ENCODE data around the gene CERS5.

Gene CERS5

GRCh38 chr12:50132505-50133135, 34.5 kb downstream of the CERS5 start:
- FAIRE-seq = no peak
- DNase-seq (ENCODE audit: low spot score) = peak; percentile 17

DNA sequence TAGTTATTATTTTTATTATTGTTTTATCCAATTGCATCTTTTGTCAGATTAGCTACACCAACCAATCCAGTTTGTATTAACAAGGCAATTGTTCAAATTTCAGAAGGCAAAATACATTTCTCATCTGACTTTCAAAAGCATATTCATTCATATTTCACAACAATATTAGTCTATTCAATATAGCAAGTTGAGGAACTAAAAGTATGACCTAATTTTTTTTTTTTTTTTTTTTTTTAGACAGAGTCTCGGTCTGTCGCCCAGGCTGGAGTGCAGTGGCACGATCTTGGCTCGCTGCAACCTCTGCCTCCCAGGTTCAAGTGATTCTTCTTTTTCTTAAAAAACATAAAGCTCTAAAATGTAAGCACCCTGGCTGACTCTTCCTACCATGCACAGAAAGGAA, 37.9 kb downstream of the CERS5 start:
- FAIRE-seq (no peak), DNase-seq (ENCODE audit: low spot score) (no peak)

GRCh38 chr12:50127546-50127945, 39.6 kb downstream of the CERS5 start:
- DNase-seq (ENCODE audit: low spot score) = no peak
- no peak for FAIRE-seq

DNA sequence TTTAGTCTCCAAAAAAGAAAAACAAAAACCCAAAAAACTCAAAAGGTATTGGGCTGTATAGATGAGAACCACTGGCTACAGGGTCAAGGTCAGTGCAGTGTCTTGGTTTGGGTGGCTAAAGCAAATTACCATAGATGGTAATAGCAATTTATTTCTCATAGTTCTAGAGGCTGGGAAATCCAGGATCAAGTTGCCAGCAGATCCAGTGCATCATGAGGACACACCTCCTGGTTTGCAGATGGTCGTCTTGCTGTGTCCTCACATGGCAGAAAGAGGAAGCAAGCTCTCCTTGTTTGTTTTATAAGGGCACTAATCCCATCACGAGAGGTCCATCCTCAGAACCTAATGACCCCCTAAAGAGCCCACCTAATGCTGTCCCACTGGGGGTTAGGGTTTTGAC, 44.0 kb downstream of the CERS5 start:
- DNase-seq (ENCODE audit: low spot score) (no peak), FAIRE-seq (no peak)

DNA sequence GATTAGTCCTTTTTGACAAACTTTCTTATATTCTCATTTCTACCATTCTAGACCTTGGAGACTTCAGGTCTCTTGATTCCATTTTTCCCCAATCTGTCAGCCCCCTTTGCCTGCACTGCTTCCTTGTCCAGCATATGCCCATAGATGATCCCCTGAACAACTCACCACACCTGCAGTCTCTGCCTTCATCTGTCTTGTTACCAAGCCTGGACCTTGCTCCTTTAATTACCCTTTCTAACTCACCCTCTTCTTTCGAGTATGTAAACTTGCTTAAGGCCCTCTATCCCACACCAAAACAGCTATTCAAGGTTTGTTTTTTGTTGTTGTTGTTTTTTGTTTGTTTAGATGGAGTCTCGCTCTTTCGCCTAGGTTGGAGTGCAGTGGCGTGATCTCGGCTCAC, 45.5 kb downstream of the CERS5 start:
- DNase-seq (ENCODE audit: low spot score) = no peak
- no peak for FAIRE-seq

DNA sequence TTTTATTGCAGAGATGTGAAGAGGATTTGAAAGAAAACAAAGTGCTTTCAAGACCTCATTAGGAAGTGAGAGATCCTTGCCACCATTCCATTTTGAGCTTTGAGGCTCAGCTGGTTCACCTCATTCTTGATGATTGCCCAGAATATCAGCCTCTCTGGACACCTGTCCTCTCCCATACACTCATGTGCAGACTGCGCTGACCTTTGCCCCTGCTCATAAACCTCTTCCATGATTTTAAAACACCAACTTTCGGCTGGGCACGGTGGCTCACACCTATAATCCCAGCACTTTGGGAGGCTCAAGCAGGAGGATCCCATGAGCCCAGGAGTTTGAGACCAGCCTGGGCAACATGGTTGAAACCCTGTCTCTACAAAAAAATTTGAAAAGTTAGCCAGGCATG, 46.2 kb downstream of the CERS5 start:
- FAIRE-seq (no peak), DNase-seq (ENCODE audit: low spot score) (no peak)

DNA sequence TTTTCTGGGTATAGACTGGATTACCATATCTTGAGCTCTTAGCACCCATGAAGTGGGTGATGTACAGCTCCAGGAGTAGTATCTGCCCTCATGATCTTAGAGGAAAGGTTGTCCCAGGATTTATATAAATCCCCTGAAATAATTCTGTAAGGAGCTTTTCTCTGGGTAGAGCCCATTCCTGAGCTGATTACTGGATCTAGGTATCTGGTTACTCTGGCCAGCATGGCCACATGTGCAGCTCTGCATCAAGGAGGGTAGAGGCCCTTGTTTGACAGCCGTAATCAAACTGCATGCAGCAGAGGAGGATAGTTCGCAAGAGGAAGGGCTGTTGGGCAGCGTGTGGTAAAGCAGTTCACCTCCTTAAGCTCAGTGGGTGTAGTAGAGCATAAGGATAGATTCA, 46.6 kb downstream of the CERS5 start:
- DNase-seq (ENCODE audit: low spot score) = no peak
- no peak for FAIRE-seq

DNA sequence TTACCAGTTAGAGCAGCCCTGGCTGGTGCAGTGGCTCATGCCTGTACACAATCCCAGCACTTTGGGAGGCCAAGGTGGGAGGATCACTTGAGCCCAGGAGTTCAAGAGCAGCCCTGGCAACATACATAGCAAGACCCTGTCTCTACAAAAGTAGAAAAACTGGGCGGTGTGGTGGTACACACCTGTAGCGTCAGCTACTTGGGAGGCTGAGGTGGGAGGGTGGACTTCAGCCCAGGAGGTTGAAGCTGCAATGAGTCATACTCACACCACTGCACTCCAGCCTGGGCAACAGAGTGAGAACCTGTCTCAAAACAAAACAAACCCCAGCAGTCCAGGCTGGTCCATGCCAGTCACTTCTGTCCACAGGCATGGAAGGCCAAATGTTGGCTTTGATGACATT, 47.8 kb downstream of the CERS5 start:
- no peak for FAIRE-seq
- DNase-seq (ENCODE audit: low spot score) = no peak

DNA sequence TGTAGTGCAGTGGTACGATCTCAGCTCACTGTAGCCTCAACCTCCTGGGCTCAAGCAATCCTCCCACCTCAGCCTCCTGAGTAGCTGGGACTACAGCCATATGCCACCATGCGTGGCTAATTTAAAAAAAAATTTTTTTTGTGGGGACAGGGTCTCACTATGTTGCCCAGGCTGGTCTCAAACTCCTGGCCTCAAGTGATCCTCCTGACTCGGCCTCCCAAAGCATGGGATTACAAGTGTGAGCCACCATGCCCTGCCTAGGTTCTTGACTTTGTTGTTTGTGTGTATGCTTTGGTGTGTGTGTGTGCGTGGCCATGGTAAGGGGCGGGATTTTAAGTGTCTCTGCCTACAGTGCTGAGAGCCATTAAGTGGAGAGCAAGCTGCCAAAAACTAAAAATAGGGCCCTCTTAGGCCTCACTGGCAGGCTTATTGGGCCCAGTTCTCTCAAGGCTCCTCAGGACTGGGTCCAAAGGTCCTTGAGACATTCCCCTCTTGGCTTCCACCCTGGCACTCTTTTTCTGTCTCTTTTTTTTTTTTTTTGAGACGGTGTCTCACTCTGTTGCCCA, 50.0 kb downstream of the CERS5 start:
- DNase-seq (ENCODE audit: low spot score) = no peak
- no peak for FAIRE-seq

DNA sequence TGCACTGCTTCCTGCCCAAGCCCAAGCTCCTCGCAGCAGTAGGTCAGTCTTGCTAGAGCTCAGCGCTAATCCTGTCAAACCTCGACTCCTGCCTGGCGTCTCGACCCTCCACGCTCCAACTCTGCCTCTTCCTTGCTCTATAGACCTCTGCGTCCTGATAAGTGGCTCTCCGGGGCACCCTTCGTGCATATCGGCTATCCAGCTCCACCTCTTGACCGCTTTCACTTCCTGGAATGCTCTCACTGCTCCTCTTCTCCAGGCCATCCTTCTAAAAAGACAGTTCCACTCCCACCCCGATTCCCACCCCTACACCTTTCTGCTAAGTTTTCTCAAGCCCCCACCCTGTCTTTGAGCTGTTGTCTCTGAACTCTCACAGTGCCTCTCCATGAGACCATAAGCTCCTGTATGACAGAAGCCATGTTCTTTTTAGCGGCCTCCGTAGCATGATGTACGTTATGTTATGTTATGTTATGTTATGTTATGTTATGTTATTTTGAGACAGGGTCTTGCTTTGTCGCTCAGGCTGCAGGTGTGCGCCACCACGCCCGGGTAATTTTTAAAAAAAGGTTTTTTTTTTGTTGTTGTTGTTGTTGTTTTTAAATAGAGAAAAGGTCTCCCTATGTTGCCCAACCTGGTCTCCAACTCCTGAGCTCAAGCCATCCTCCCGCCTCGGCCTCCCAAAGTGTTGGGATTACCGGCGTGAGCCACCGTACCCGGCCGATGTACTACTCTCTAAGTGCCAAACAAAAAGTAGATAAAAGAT, 54.5 kb downstream of the CERS5 start:
- DNase-seq (ENCODE audit: low spot score) (peak; percentile 23), FAIRE-seq (no peak)

- DNase-seq (ENCODE audit: low spot score) (peak; percentile 98), FAIRE-seq (peak; percentile 92)
Observed at GRCh38 chr12:50111693-50112455, 55.3 kb downstream of the CERS5 start, which contains the start of gene COX14. Gene COX14 (plus strand): TSS chr12:50112236. CDS start chr12:50120044, 7,808 bp downstream.

DNA sequence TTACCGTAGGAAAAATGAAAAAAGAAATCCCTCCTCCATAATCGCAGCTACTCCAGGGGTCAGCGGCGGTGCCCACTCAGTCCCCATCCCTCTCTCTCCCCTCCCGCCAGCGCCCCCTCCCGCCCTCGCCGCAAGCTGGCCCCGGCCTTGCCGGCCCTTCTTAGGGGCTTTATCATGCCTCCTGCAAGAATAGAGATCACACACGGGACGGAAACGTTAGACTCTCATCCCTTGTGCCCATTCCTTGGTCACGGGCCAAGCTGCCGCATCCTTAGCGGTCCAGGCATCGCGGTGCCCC, 55.8 kb downstream of the CERS5 start:
- no peak for FAIRE-seq
- DNase-seq (ENCODE audit: low spot score) = no peak

GRCh38 chr12:50110762-50111351, 56.3 kb downstream of the CERS5 start:
- peak; percentile 57 for FAIRE-seq
- peak; percentile 81 for DNase-seq (ENCODE audit: low spot score)

DNA sequence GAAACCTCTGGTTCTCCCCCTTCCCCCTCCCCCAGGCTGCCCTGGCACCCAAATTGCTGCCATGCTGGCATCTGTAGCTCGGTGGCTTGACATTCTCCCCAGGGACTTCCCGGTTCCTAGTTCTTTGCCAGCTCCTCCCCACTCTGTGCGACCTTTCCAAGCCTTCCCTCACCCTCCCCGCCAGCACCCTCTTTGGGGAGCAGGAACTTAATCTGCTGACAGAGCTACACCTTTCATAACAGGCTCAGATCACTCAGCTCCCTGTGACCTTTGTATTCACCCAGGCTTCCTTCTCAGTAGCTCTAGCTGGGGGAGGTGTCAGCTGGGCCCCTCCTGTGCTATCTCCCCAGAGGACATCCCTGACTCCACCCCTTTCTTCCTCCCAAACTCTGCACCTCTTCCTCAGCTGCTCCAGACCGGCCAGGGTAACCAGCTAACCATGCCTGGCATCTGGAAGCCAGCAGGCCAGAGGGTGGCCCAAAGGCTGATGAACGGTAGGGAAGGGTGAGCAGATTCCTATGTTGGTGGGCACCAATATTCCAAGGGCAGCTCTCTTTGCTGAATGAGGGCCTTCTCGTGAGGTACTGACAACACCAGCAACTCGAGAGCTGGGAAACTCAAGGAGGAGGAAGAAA, 56.9 kb downstream of the CERS5 start:
- DNase-seq (ENCODE audit: low spot score) = peak; percentile 9
- no peak for FAIRE-seq

DNA sequence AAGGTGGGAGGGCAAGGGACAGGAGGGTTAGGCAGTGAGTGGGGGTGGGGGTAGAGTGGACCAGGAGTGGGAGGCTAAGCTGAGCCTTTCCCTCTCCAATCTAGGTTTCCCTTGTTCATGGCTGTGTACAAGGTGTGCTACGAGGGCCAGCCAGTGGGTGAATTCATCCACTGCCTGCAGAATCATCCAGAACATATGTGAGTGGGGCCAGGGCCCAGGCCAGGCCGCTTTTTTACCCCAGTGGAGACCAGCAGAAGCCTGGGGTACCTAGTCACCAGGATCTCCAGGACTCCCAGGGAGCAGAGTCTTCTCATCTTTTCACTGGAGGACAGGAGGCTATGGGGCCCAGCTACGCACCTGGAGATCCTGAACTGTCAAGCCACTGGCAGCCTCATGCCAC, 57.9 kb downstream of the CERS5 start:
- DNase-seq (ENCODE audit: low spot score) (no peak), FAIRE-seq (no peak)

DNA sequence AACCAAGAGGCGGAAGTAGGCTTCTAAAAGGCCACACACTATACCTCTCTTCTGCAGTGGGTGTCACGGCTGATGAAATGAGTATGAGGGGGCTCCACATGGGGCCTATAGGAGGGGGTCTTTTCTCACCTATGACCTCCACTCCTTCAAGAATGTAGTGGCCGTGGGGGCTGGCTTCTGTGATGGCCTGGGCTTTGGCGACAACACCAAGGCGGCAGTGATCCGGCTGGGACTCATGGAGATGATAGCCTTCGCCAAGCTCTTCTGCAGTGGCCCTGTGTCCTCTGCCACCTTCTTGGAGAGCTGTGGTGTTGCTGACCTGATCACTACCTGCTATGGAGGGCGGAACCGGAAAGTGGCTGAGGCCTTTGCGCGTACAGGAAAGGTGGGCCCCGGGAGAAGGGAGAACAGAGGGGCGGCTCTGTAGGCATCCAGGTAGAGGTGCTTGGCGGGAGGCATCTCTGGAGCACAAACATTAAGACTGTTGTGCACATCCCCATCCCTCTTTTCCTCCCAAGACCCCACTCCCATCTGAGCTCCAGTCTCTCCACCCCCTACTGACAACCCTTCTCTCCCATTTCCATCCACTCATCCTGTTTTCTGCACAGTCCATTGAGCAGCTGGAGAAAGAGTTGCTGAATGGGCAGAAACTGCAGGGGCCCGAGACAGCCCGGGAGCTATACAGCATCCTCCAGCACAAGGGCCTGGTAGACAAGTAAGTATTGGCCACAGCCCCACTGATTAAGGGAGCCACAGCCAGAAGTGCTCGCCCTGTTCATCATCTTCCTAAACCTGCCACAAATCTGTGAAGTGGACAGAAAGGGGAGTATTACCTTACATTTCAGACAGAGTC, 59.5 kb downstream of the CERS5 start:
- DNase-seq (ENCODE audit: low spot score) (no peak), FAIRE-seq (no peak)

DNA sequence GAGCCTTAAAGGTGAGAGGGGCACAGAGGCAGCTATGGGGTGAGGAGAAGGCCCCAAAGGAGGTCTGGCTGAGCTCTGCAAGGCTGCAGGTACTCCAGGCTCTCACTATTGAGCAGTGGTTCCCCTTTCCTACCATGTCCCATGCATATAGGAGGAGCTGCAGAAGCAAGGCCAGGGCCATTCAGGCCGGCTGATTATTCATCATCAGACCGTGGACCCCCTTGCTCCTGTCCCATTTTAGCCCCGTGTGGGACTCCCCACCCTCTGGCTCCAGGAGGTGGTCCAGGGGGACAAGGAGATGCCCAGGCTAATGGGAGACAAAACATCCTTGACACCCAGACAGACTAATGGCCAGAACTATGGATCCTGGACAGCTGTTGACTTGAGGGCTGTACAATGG, 60.3 kb downstream of the CERS5 start:
- DNase-seq (ENCODE audit: low spot score) = no peak
- no peak for FAIRE-seq

DNA sequence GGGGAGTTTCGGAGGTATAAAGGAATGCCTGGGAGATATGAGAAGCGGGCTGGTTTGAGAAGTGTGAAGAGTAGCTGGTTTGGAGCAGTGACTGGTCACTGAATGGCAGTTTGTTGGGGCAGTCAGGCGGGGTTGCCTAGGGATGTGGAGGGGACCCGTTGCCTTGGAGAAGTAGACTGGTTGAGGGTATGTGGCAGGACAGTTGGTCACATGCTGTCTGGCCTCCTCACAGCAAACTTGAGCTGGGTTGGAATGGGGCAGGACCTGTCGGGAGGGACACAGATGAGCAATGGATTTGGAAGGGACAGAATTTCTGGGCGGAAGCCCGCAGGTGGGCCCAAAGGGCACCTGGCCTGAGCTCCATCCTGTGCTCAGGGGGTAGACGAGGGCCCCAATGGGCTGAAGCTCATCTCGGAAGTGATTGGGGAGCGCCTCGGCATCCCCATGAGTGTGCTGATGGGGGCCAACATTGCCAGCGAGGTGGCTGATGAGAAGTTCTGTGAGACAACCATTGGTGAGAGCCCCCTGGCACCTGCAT, 61.2 kb downstream of the CERS5 start:
- no peak for DNase-seq (ENCODE audit: low spot score)
- no peak for FAIRE-seq

- DNase-seq (ENCODE audit: low spot score) (no peak), FAIRE-seq (no peak)
Observed at GRCh38 chr12:50104417-50105366, 62.5 kb downstream of the CERS5 start.

Measured in RCC 7860 (cell line).